GM18868 (cell line): ENCODE results near the gene ASPDH.

Experiments
- ATAC-seq: cut with Tn5 transposase; IDR thresholded peaks from one replicate; pipeline ENCODE4 v1.9.1; 2021; ENCODE audit warnings: mild to moderate bottlenecking, moderate library complexity; ENCODE audit not compliant: unreplicated experiment

Gene ASPDH

GRCh38 chr19:50513746-50514345 is at the start of gene ASPDH:
TSS of gene ASPDH (minus strand) at chr19:50513913. CDS start at chr19:50513823, 90 bp downstream.
- no peak for ATAC-seq

DNA sequence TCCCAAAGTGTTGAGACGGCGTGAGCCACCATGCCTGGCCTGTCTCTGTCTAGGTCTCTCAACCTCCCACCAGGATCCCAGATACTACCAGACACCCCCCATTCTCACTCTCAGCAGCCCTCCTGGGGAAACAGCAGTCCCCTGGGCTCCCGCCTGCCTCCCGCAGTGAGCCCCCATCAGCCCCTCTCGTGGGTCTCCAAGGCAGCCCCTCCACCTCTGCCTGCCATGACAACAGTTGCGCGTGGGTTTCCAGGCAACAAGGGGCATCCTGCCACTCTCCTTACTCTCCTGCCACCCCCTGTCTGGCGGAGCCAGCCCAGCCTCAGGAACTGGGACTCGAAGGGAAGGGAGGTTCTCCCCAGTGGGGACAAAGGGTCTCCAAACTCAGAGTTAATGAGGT is 49.3 kb upstream of the ASPDH start:
- ATAC-seq: no peak

DNA sequence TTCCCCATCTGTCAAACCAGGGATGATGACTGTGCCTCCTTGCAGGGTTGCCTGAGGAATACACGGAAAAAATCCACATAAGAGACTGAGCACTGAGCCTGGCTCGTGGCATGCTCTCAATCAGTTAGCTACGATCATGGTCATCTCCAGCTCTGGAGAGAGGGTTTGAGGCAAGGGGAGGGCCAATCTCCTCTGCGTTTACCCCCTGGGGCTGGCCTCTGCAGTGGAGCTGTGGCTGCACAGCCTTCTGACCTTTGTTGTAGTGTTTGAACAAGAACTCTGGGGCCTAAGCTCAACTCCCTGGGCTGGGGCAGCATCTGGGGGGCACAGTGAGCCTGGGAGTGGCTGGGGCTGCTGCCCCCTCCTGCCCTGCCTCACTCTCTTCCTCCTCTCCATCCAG is 48.6 kb upstream of the ASPDH start:
- no peak for ATAC-seq

DNA sequence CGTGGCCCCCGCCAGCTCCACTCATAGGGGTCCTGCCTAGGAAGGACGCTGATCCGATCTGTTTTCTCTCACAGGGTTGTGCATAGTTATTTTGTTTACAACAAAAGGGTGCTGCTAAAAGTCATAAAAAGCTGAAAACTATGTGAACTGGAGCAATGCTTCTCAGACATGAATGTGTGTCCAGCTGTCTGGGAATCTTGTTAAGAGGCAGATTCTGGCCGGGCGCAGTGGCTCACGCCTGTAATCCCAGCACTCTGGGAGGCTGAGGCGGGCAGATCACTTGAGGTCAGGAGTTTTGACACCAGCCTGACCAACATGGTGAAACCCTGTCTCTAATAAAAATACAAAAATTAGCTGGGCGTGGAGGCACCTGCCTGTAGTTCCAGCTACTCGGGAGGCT is 45.9 kb upstream of the ASPDH start:
- ATAC-seq: no peak

GRCh38 chr19:50558449-50558848 is 44.7 kb upstream of the ASPDH start:
- no peak for ATAC-seq

- no peak for ATAC-seq
Observed at GRCh38 chr19:50558039-50558438, 44.3 kb upstream of the ASPDH start.

GRCh38 chr19:50557009-50557613 is 43.4 kb upstream of the ASPDH start:
- ATAC-seq: no peak

DNA sequence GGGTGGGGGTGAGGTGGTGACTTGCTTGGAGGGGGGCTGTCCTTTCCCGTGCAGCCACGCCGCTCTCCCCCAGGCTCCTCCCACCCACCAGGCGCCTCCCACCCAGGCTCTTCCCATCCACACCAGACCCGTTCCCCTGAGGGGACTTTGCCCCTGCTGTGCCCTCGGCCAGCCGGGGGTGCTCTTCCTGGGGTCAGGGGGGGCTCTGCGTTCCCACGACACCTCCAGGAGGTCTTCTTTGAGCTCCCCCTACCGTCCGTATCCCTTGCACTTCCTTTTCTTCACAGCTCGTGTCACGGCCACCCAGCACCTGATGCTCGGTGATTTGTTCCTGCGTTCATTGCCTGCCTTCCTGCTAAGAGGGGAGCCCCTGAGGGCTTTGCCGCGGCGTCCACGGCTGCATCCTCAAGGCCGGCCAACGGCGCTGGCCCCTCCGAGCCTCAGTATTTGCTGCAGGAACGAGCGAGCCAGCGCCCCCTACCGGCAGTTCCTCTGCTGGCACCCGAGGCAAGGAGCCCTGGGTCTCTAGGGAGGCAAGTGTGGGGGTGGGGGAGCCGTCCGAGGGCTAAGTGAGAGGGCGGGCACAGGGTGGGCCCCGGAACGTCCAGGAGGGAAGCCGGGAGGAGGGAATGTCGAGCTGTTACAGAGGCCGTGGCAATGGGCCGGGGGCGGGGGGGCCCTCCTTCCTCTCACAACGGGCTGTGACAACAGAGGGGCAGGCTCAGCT is 42.7 kb upstream of the ASPDH start:
- no peak for ATAC-seq

DNA sequence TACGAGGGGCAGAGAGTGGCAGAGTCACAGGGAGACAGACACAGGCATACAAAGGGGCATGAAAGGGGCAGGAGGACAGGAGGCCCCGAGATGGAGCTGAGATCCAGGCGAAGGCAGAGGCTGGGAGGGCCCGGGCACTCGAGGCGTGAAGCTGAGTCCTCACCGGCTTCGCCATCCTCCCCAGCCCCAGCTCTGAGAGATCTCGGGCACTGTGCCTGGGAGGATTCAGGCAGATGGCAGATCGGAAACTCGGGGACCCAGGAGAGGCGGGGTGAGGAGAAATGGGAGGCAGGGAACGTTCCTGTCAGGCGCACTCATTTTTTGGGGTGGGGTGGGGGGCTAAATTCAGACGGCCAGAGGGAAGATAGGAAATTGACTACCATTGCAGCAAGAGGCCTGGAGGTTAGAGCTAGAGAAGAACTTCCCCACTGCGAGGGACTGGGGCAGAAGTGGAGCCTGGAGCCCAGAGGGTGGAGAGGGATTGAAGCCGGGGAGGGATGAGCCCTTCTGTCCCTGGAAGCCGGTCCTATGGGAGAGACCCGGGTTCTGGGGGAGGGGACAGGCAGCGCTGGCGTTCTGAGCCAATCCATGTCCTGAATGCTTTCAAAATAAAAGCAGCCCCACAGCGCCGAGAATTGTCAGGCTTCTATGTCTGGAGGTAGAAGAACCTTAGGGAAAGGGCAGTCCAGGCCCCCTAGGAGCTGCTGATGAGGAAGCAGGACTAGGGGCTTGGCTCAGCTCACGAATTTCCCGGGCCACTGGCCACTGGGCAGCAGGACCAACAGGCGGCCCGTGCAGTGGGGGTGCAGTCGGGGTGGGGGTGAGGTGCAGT is 42.0 kb upstream of the ASPDH start:
- ATAC-seq: no peak

DNA sequence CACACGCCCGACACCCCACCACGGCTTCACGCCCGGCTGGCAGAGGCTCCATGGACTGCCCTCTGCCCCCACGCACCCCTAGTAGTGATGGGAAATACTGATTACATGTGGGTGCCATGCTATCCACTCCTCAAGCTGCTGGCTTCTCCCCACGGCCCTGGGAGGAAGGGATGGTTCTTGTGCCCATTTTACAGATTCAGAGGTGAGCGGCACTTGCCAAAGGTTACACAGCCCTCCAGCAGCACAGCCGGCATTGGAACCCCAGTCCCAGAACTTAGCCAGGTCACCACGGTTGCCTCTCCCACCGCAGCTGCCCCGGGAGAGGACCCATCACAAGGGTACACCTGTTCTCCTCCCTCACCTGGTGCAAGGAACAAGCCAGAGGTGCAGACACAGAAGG is 41.3 kb upstream of the ASPDH start:
- ATAC-seq: no peak

GRCh38 chr19:50554212-50554611 is 40.5 kb upstream of the ASPDH start:
- no peak for ATAC-seq

GRCh38 chr19:50553134-50553703 is 39.5 kb upstream of the ASPDH start:
- ATAC-seq: no peak

GRCh38 chr19:50552540-50552939 is 38.8 kb upstream of the ASPDH start:
- no peak for ATAC-seq

- no peak for ATAC-seq
Observed at GRCh38 chr19:50551715-50552187, 38.0 kb upstream of the ASPDH start.

DNA sequence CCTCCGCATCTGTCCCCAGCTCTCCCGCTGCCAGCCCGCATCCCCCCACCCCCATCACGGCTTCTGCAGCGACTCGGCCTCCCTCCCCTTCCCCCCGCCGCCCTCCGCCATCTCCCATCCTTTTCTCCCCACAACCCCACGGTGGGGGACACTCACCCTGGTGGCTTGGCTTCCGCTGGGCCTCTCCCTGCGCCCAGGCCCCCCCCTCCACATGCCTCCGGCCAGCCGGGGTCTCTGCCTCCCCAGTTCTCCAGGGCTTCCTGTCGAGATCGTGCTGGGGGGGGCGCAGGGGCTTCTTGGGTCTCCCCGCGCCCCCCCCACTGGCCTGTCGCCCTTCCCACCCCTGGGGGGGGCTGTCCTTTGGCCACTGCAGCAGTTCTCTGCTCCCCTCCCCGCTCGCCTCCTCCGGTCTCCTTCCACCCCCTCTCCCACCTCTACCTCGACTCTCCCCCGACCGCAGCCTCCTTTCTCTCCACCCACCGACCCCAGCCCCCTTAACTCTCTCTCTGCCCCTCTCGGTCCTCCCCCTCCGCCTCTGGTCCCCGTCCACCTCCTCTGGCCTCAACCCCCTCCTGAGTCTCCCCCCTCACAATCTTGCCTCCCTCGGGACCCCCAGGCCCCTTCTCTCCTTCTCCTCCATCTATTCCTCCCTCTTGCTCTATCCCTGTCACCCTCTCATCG is 37.5 kb upstream of the ASPDH start:
- no peak for ATAC-seq

DNA sequence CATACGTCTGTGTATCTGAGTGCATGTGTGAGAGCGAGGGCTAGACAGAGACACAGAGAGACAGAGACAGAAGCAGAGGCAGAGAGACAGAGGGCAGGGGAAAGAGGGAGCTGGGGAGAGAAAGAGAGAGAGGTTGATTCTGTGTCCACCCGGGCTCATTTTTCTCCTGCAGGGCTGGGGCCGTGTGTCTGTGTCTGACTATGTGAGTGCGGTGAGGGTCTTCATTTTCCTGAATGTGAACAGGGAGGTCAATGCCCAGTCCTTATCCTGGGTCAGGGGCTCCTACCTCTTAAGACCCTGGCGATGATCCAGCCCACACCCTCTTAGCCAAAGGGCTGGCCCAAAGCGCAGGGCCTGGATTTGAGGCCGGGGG is 36.9 kb upstream of the ASPDH start:
- no peak for ATAC-seq

DNA sequence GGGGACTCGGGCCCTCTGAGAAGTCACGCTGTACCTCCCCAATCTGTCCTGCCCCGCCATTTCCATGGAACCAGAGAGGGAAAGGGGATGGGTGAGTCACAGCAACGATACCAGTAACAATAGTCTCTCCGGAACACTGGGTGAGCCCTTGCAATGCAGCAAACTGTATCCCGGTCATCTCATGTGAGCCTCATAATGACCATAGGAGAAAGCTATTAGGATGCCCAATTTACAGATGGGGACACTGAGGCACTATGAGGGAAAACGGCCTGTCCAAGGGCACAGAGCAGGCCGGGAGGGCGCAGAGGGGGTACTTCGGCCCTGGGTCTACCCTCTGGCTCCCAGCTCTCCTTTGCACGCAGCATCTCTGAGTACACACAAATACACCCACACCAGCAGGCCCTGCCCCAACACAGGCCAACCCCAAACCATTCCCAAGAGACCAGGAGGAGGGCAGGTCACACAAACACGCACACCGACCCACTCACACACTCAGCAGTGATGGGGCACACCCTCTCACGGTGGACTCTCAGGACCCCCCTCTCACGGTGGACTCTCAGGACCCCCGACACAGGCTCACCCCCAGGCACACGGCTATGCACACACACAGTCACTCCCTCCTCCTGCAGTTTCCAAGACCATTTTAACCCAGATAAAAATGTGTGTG is 36.3 kb upstream of the ASPDH start:
- no peak for ATAC-seq

DNA sequence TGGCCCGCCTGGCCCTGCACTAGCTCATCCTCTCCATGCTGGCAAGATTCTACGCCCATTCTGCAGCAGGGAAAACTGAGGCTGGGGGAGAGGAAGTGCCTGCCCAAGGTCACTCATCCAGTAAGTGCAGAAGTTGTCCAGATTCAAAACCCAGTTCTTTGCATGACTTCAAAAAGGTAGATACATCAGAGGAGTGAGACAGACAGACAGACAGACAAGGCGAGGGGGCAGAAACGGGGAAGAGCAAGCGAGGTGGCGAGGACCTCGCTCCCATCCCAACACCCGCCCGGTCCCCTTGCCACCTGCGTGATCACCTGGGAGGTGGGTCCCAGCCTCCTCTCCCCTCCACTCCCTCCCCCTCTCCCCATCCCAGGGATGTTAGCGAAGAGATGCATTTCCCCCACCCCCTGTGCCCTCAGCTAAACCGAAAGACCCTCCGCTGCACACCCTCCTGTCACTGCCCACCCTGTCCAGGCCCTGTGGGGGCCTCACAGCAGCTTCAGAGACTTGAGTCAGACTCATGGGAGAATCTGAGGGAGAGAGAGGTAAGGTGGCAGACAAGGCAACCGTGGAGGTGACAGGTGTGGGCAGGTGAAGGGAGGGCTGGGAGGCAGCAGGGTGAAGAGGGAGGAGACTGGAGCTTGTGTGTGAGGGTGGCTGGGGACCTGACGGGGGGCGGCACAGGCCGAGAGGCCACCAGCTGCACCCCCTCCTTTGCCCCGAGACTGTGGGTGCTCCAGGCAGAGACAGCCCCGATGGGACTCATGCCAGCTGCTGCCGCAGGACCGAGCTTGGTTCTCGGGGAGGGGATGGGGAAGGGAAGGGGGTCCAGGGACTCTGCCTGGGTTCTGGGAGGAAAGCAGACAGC is 35.6 kb upstream of the ASPDH start:
- ATAC-seq: no peak
